A549 treated with CORT108297 at 1 μM for 4 hours (cell line): ENCODE measurements around the gene DBT. TPM values are rescaled to one million over a fixed set of nuclear protein-coding genes. Genes with fewer than 3 reads are reported as not detected.

ENCODE experiments used
- total RNA-seq: library from RNA; stranded (reverse); fragments of 200-300 nt; extraction: Qiagen RNA extraction; gene quantifications from 5 replicates; pipeline ENCODE4 v1.2.3, GENCODE V29; 2022

The DBT gene
- 3.2 to 4.7 TPM (median 4.1 TPM) in 5 replicates for total RNA-seq

DNA sequence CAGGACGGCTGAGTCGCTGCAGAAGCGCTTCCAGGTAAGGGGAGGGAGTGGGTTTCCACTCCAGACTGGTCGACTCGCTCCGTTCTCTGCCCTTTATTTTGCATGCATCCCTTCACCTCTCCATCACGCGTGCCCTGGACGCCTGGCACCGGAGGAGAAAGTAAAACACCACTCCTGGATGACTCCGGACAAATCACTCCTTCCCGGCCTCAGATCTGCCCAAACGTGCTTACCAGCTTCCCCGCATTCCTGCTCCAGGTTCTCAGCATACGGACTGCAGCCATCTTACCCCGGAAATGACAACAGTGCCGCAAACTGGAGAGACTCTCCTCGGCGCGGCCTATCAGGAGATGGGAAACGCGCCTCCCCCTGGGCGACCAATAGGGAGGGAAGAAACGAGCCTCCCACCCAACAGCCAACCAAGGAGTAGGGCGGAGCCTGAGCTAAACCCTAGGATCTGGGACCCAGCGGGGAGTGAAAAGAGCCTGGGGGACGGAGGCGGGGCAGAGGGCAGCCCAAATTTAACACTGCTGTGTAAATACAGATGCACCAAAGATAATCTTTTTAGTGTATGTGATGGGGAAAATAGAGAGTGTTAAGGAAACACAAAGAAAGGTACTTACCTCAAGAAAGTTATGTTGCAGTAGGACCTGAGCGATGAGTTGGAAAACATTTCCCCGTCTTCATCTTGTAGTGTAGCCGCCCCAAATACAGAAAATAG, at the start of gene DBT:
DBT (minus strand) TSS at position 298 of the 721 bp plus-strand sequence; CDS start at position 284, 14 bp downstream.

DNA sequence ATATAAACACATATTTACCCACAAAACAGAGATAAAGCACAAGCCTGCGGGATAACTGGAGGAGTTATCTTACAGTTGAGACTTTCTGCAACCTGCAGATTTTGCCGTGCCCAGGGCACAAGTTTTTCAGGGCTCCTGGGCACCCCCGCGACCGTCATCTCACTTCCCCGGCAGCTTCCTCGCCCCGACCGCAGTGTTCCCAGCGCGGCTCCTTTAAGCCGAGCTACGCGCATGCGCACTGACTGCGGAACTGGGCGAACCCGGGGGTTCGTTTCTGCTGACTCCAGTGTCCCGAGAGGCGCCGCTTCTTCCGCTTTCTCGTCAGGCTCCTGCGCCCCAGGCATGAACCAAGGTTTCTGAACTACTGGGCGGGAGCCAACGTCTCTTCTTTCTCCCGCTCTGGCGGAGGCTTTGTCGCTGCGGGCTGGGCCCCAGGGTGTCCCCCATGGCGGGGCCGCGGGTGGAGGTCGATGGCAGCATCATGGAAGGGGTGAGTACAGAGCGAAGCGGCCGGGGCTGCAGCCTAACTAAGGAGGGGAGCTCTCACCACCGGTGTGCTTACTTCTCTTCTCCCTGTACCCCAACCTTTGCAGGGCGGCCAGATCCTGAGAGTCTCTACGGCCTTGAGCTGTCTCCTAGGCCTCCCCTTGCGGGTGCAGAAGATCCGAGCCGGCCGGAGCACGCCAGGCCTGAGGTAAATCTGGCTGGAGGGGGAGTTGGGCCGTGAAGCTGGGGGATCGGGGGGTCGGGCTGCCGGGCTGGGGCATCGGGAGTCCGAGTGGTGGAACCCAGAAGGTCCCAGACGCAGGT, 16.5 kb upstream of the DBT start, which contains the start of gene RTCA:
RTCA (plus strand) TSS at position 286 of the 810 bp plus-strand sequence; CDS start at position 446, 160 bp downstream.

DNA sequence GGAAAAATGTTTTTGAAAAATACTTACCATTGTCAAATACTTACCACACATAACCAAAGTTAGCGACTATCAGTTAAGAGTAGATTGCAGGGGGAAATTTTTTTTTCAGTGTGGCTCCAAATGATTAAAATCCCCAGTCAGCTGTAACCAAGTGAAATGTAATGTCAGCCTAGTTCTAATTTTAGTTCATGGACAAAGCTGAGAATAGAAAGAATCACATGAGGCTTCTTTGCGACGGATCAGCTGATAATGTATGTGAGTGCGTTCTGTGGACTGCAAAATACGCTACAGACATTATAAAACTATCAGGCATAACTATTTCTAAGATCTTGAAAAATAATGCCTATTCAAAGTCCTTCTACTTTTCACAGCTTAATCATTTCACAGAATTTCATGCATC, 71.5 kb downstream of the DBT start, which contains the start of gene LRRC39:
LRRC39 (minus strand) TSS at position 166 of the 400 bp plus-strand sequence. CDS start 9,740 bp downstream, outside the sequence.

Other genes starting within 250 kb of the DBT start
- gene SASS6, start 116.9 kb downstream of the DBT start, total RNA-seq, result 3.5 to 4.9 TPM (median 4.5 TPM) in 5 replicates
- 5.9 to 8.7 TPM (median 6.9 TPM) in 5 replicates for gene TRMT13, start 116.7 kb downstream of the DBT start, total RNA-seq
- gene LRRC39, start 71.6 kb downstream of the DBT start, total RNA-seq, result 0.07 to 0.15 TPM (median 0.11 TPM) in 4 of 5 replicates, not detected in the other
- 21.4 to 24.7 TPM (median 22.7 TPM) in 5 replicates for gene RTCA, start 16.4 kb upstream of the DBT start, total RNA-seq
- gene CDC14A, start 102.7 kb upstream of the DBT start, total RNA-seq, result 2.3 to 2.8 TPM (median 2.5 TPM) in 5 replicates